CD4-positive, alpha-beta T cell (primary cell): Measurements from ENCODE around the gene BHLHE41. TPM values are rescaled to one million over a fixed set of nuclear protein-coding genes. Genes with fewer than 3 reads are reported as not detected.

Experiments
- ATAC-seq: fragments of 200-7000 bp; cut with Tn5 transposase; one replicate; pipeline ENCODE4 v1.10.0; 2022; ENCODE audit warnings: mild to moderate bottlenecking; ENCODE audit not compliant: poor library complexity
- CTCF ChIA-PET: fragments of 350-600 bp; sonication (Branson Sonifier 250); formaldehyde crosslinking; loops from one replicate; lab custom pipeline; 2021; ENCODE audit warnings: antibody characterized with exemption, inconsistent platforms; lab: Charles Lee
- POLR2A ChIA-PET: fragments of 350-600 bp; sonication (Branson Sonifier 250); formaldehyde crosslinking; loops from one replicate; lab custom pipeline; 2021; ENCODE audit warnings: antibody characterized with exemption, inconsistent platforms; lab: Charles Lee
- DNase-seq, 14 experiments: peaks; one replicate each; pipeline ENCODE4 v3.0.0-alpha.2; 2013 to 2020; ENCODE audit warnings: mixed read lengths in 2 of 14
- H3K27ac ChIP-seq, 2 donors: one replicate each; pipeline versions ENCODE4 v1.5.1 to v1.7.0; 2013; ENCODE audit warnings: low read length in 2 of 2, low read depth in 1 of 2, mild to moderate bottlenecking in 1 of 2
- H3K27me3 ChIP-seq, 2 experiments: 1 replicate in 1 of 2; 2 replicates in 1 of 2; pipeline versions ENCODE4 v1.6.1 to v1.7.0; 2013; ENCODE audit warnings: low read length in 2 of 2, control low read depth in 1 of 2, mild to moderate bottlenecking in 1 of 2, moderate library complexity in 1 of 2; ENCODE audit not compliant: insufficient read depth in 2 of 2, control insufficient read depth in 1 of 2
- H3K36me3 ChIP-seq: one replicate; pipeline ENCODE4 v1.6.1; 2013; ENCODE audit warnings: low read length, control low read depth; ENCODE audit not compliant: insufficient read depth
- H3K4me1 ChIP-seq: one replicate; pipeline ENCODE4 v1.6.1; 2013; ENCODE audit warnings: low read length, control low read depth; ENCODE audit not compliant: insufficient read depth
- H3K4me3 ChIP-seq: one replicate; pipeline ENCODE4 v1.5.1; 2013; ENCODE audit warnings: mild to moderate bottlenecking, low read length, moderate library complexity
- H3K9me3 ChIP-seq, 2 experiments: 1 replicate in 1 of 2; 2 replicates in 1 of 2; pipeline versions ENCODE4 v1.6.1 to v1.7.0; 2013; ENCODE audit warnings: low read length in 2 of 2, mild to moderate bottlenecking in 2 of 2, control low read depth in 1 of 2, moderate library complexity in 1 of 2; ENCODE audit not compliant: control insufficient read depth in 1 of 2, insufficient read depth in 1 of 2
- H3K27ac Mint-ChIP-seq: one replicate; pipeline ENCODE4 v1.8.0; 2020; ENCODE audit warnings: mixed read lengths
- H3K27me3 Mint-ChIP-seq: one replicate; pipeline ENCODE4 v1.8.0; 2021; ENCODE audit warnings: mixed read lengths
- H3K36me3 Mint-ChIP-seq: one replicate; pipeline ENCODE4 v1.8.0; 2021; ENCODE audit warnings: low read depth, mixed read lengths
- H3K4me1 Mint-ChIP-seq: one replicate; pipeline ENCODE4 v1.8.0; 2021; ENCODE audit warnings: low read depth, mixed read lengths
- H3K4me3 Mint-ChIP-seq: one replicate; pipeline ENCODE4 v1.8.0; 2020; ENCODE audit warnings: mild to moderate bottlenecking, mixed read lengths
- H3K9me3 Mint-ChIP-seq: one replicate; pipeline ENCODE4 v1.8.0; 2020; ENCODE audit warnings: mixed read lengths
- intact Hi-C, 2 experiments: fragments of 100-400 bp; cut with DNase I in 1 of 2; cut with micrococcal nuclease in 1 of 2; formaldehyde crosslinking; loops; one replicate each; pipeline versions ENCODE4 v1.15.1 to v1.9.0; 2023 to 2025; cut with DNase I, micrococcal nuclease
- total RNA-seq, 174 experiments: library from RNA in 2 of 174; stranded (reverse) in 2 of 174; gene quantifications; one replicate each; pipeline ENCODE4 v1.2.3 and lab custom pipeline; 2021 to 2026
- TF ChIP-seq, protein P1 (sequence below): fragments of 200-600 bp; IDR thresholded peaks from one replicate; pipeline ENCODE4 v1.8.0; 2022; ENCODE audit warnings: antibody characterized with exemption, mild to moderate bottlenecking

BHLHE41 gene
- total RNA-seq, 2 experiments from 2014 or later, result not detected

DNA sequence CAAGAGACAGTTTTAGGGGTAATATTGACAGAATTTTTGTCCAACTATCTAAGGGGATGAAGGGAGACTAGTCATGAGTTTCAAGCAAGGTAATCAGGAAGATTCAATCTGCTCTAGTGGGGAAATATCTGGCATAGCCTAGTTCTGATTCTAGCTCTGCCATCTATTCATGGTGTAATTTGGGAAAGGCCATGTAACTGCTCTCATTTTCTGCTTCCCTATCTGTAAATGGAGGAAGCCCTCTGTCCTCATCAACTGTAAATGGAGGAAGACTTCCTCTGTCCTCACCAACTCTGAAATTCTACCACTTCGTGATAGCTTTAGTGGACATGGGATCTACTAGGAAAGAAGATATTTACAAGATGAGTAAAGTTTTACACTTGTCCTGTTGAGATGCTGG lies 37.9 kb downstream of the BHLHE41 start:
- TF ChIP-seq, protein P1, sequence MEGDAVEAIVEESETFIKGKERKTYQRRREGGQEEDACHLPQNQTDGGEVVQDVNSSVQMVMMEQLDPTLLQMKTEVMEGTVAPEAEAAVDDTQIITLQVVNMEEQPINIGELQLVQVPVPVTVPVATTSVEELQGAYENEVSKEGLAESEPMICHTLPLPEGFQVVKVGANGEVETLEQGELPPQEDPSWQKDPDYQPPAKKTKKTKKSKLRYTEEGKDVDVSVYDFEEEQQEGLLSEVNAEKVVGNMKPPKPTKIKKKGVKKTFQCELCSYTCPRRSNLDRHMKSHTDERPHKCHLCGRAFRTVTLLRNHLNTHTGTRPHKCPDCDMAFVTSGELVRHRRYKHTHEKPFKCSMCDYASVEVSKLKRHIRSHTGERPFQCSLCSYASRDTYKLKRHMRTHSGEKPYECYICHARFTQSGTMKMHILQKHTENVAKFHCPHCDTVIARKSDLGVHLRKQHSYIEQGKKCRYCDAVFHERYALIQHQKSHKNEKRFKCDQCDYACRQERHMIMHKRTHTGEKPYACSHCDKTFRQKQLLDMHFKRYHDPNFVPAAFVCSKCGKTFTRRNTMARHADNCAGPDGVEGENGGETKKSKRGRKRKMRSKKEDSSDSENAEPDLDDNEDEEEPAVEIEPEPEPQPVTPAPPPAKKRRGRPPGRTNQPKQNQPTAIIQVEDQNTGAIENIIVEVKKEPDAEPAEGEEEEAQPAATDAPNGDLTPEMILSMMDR, result no peak
- Mint-ChIP-seq H3K36me3 (no peaks in the 10 kb centered on the region), H3K9me3 (peaks cover 3% of the 10 kb centered on the region), H3K4me3 (no peak overlapping the region), H3K27me3 (no peaks in the 10 kb centered on the region), H3K4me1 (no peaks in the 10 kb centered on the region), H3K27ac (no peak overlapping the region)
- Histone ChIP-seq H3K4me1 (no peaks in the 10 kb centered on the region), H3K4me3 (no peak overlapping the region), H3K27ac (no peak overlapping the region), H3K27me3 (peaks cover 0 to 2% of the 10 kb centered on the region in 2 experiments), H3K9me3 (peaks cover 0 to 3% of the 10 kb centered on the region in 2 experiments), H3K36me3 (no peaks in the 10 kb centered on the region)
- intact Hi-C loops, result no loop called here
- no peak for DNase-seq
- no peak for ATAC-seq
- CTCF ChIA-PET, result no interaction called here
- POLR2A ChIA-PET, result no interaction called here

DNA sequence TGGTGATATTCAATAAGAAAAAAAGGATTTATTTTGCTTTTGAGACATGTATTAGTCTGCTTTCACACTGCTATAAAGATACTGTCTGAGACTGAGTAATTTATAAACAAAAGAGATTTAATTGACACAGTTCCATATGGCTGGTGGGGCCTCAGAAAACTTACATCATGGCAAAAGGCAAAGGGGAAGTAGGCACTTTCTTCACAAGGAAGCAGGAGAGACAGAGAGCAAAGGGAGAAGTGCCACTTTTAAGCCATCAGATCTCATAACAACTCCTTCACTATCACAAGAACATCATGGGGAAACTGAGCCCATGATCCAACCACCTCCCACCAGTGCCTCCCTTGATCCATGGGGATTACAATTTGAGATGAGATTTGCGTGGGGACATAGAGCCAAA lies 43.9 kb downstream of the BHLHE41 start:
- no peak for DNase-seq
- Mint-ChIP-seq H3K36me3 (no peaks in the 10 kb centered on the region), H3K4me1 (no peaks in the 10 kb centered on the region), H3K27ac (no peak overlapping the region), H3K4me3 (no peak overlapping the region), H3K9me3 (peaks cover 3% of the 10 kb centered on the region), H3K27me3 (no peaks in the 10 kb centered on the region)
- Histone ChIP-seq H3K9me3 (peaks cover 0 to 4% of the 10 kb centered on the region in 2 experiments), H3K36me3 (no peaks in the 10 kb centered on the region), H3K4me3 (no peak overlapping the region), H3K4me1 (no peaks in the 10 kb centered on the region), H3K27me3 (no peaks in the 10 kb centered on the region), H3K27ac (no peak overlapping the region)
- CTCF ChIA-PET, result no interaction called here
- intact Hi-C loops, result no loop called here
- POLR2A ChIA-PET, result no interaction called here
- TF ChIP-seq, protein P1, result no peak
- ATAC-seq, result no peak

DNA sequence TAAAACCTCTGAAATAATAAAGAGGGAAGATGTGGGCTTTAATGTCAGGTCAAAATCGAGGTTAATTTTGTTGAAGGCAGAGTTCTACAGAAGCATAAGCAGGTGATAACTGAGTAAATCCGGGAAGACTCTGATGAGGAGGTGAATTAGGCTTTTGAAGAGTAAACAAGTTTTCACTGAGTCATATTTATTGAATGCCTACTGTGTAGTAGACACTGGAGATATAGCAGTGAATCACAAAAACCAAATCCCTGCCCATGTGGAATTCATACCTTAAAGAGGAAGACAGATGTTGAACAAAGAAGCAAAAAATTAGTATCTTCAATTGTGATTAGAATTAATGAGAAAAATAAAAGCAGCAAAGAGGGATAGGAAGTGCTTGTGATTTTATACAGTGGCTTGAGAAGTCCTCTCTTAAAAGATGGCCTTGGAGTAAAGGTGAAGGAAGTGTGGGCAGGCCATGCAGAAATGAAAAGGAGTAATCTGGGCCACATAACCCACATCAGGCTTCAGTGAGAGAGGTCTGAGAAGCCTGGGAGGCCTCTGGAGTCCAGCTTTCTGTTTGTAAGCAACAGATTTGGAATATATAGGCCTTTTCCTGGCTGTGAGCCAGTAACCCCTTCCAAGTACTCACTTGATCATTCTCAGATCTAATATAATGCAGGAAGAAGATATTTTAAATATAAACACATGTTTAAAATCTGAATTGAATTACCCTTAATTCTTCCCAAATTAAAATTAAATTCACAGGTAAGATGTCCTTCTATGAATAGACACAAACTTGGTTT lies 46.7 kb downstream of the BHLHE41 start:
- Mint-ChIP-seq H3K9me3 (no peaks in the 10 kb centered on the region), H3K27me3 (peaks cover 5% of the 10 kb centered on the region), H3K4me3 (no peak overlapping the region), H3K4me1 (no peaks in the 10 kb centered on the region), H3K27ac (no peak overlapping the region), H3K36me3 (no peaks in the 10 kb centered on the region)
- H3K4me1 ChIP-seq, result no peaks in the 10 kb centered on the region
- intact Hi-C loops, result no loop called here
- peaks cover 0 to 4% of the 10 kb centered on the region in 2 experiments for H3K9me3 ChIP-seq
- ChIA-PET POLR2A (no interaction called here), CTCF (no interaction called here)
- DNase-seq (no peak), ATAC-seq (no peak)
- H3K27me3 ChIP-seq, result no peaks in the 10 kb centered on the region
- H3K4me3 ChIP-seq, result no peak overlapping the region
- TF ChIP-seq, protein P1, result no peak
- no peaks in the 10 kb centered on the region for H3K36me3 ChIP-seq
- no peak overlapping the region for H3K27ac ChIP-seq

Other genes with a start within 250 kb of the BHLHE41 start
- 1 to 10 TPM in 1 of 2 experiments, under 1 TPM in 1; 0.71 to 1.4 TPM for gene RASSF8, start 166.4 kb downstream of the BHLHE41 start, total RNA-seq
- gene SSPN, start 70.5 kb upstream of the BHLHE41 start, total RNA-seq, result not detected